Neural crest cell (in vitro differentiated cells): ENCODE data around the gene ATF3. TPM values are rescaled to one million over a fixed set of nuclear protein-coding genes. Genes with fewer than 3 reads are reported as not detected.

ENCODE experiments used
- DNase-seq: peaks from one replicate; pipeline ENCODE4 v3.0.0; 2021; ENCODE audit warnings: low read depth, mixed read lengths, low spot score
- H3K27ac Mint-ChIP-seq: one replicate; pipeline ENCODE4 v1.8.0; 2021; ENCODE audit warnings: mild to moderate bottlenecking, mixed read lengths; ENCODE audit not compliant: unreplicated experiment
- H3K27me3 Mint-ChIP-seq: 2 replicates; pipeline ENCODE4 v1.8.0; 2021; ENCODE audit warnings: low read depth, mild to moderate bottlenecking, mixed read lengths
- H3K36me3 Mint-ChIP-seq: 2 replicates; pipeline ENCODE4 v1.8.0; 2021; ENCODE audit warnings: low read depth, mild to moderate bottlenecking, mixed read lengths
- H3K4me1 Mint-ChIP-seq: 2 replicates; pipeline ENCODE4 v1.8.0; 2021; ENCODE audit warnings: mixed read lengths
- H3K4me3 Mint-ChIP-seq: one replicate; pipeline ENCODE4 v1.8.0; 2021; ENCODE audit warnings: mild to moderate bottlenecking, mixed read lengths
- H3K9me3 Mint-ChIP-seq: 2 replicates; pipeline ENCODE4 v1.8.0; 2021; ENCODE audit warnings: mixed read lengths
- total RNA-seq: library from RNA; stranded (reverse); gene quantifications from 2 replicates; pipeline ENCODE4 v1.2.1, GENCODE V29; 2021
- TF ChIP-seq, protein P1 (sequence below): fragments of 200-600 bp; sonication (generic); conservative IDR thresholded peaks from 2 replicates; pipeline ENCODE4 v1.5.0; 2021; ENCODE audit warnings: antibody characterized with exemption, mild to moderate bottlenecking

The ATF3 gene
- total RNA-seq, 1 donor from 2014 or later: 10.3 TPM

- TF ChIP-seq, protein P1, sequence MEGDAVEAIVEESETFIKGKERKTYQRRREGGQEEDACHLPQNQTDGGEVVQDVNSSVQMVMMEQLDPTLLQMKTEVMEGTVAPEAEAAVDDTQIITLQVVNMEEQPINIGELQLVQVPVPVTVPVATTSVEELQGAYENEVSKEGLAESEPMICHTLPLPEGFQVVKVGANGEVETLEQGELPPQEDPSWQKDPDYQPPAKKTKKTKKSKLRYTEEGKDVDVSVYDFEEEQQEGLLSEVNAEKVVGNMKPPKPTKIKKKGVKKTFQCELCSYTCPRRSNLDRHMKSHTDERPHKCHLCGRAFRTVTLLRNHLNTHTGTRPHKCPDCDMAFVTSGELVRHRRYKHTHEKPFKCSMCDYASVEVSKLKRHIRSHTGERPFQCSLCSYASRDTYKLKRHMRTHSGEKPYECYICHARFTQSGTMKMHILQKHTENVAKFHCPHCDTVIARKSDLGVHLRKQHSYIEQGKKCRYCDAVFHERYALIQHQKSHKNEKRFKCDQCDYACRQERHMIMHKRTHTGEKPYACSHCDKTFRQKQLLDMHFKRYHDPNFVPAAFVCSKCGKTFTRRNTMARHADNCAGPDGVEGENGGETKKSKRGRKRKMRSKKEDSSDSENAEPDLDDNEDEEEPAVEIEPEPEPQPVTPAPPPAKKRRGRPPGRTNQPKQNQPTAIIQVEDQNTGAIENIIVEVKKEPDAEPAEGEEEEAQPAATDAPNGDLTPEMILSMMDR: no peak
- no peak overlapping the region for H3K4me3 Mint-ChIP-seq
- H3K9me3 Mint-ChIP-seq: no peaks in the 10 kb centered on the region
- no peak overlapping the region for H3K27ac Mint-ChIP-seq
- H3K27me3 Mint-ChIP-seq: peaks cover 74% of the 10 kb centered on the region
- no peak for DNase-seq
- H3K4me1 Mint-ChIP-seq: peaks cover 15% of the 10 kb centered on the region
- no peaks in the 10 kb centered on the region for H3K36me3 Mint-ChIP-seq
Observed at GRCh38 chr1:212600071-212600915, 8.3 kb upstream of the ATF3 start.

DNA sequence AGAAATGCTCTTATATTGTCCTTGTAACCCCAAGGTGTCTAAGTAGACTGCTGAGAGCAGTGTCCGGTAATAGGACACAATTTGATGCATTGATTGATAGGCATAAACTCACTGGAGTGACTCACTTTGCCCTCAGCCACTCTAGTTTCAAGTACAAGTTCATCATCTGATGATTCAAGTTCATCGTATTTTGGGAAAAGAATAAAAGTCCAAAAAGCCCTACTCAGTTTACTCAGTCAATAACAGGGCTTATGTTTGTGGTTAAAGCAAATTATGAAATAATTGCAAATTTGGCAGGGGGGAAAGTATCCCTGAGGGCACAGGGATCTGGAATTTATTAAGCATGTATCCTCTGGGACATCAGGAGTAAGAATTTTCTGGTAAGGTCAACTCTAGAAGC, 7.6 kb upstream of the ATF3 start:
- no peak overlapping the region for H3K4me3 Mint-ChIP-seq
- no peak for DNase-seq
- peaks cover 14% of the 10 kb centered on the region for H3K4me1 Mint-ChIP-seq
- no peaks in the 10 kb centered on the region for H3K36me3 Mint-ChIP-seq
- H3K27me3 Mint-ChIP-seq: peaks cover 81% of the 10 kb centered on the region
- H3K27ac Mint-ChIP-seq: no peak overlapping the region
- TF ChIP-seq, protein P1: no peak
- no peaks in the 10 kb centered on the region for H3K9me3 Mint-ChIP-seq

GRCh38 chr1:212601524-212601923, 7.0 kb upstream of the ATF3 start:
- DNase-seq: no peak
- peaks cover 86% of the 10 kb centered on the region for H3K27me3 Mint-ChIP-seq
- H3K27ac Mint-ChIP-seq: no peak overlapping the region
- no peak overlapping the region for H3K4me3 Mint-ChIP-seq
- no peaks in the 10 kb centered on the region for H3K9me3 Mint-ChIP-seq
- H3K4me1 Mint-ChIP-seq: peaks cover 14% of the 10 kb centered on the region
- no peaks in the 10 kb centered on the region for H3K36me3 Mint-ChIP-seq
- TF ChIP-seq, protein P1: no peak

DNA sequence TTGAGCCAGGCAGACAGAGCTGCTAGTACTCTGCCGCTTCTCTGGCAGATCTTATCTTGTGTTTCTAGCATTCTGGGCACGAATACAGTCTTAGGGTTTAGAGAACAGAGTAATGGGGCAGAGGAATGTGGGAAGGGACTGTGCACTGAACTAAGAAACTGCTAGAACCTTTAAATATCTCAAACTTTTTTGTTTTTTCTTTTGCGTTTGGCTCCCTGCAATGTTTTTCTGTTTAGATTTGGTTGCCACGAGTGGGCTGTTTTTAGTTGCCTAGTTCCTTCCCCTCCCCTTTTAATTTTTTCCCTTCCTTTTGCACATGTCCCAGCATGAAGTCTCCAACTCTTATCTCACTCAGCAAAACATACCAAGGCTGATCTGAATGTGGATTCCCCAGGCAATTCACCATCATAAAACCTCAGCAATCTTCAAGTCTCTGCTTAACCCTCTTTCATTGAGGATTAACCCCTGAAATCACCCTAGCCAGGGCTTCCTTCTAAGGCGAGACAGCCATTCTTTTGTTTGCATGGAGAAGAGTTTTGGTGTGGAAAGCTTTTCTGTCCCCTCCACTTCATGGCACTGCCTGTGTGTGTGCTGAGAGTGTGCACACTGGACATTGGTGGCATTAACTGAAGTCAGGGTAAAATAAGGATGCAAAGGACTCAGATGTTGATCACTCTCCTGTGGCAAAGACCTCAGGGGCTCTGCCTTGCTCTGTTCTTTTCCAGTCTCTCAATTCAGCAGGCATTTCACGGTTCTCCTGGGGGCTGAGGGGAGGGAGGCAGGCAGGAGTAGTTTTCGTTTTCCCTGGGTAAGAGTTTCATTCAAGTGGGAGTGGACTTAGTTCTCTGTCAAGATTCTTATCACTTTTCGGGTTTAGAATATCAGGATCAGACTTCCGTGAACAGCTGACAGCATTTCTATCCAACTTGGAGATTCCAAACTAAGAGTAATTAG, 2.8 kb upstream of the ATF3 start:
- H3K4me1 Mint-ChIP-seq: peaks cover 36% of the 10 kb centered on the region
- peak overlapping the region; percentile 77 for H3K4me3 Mint-ChIP-seq
- no peak overlapping the region for H3K27ac Mint-ChIP-seq
- no peak for DNase-seq
- no peaks in the 10 kb centered on the region for H3K9me3 Mint-ChIP-seq
- TF ChIP-seq, protein P1: no peak
- H3K36me3 Mint-ChIP-seq: no peaks in the 10 kb centered on the region
- H3K27me3 Mint-ChIP-seq: peaks cover 94% of the 10 kb centered on the region

GRCh38 chr1:212606395-212607205, 2.0 kb upstream of the ATF3 start:
- TF ChIP-seq, protein P1: no peak
- Mint-ChIP-seq H3K27me3 (peaks cover 87% of the 10 kb centered on the region), H3K4me3 (peak overlapping the region; percentile 99), H3K4me1 (peaks cover 38% of the 10 kb centered on the region), H3K27ac (no peak overlapping the region), H3K9me3 (no peaks in the 10 kb centered on the region), H3K36me3 (no peaks in the 10 kb centered on the region)
- no peak for DNase-seq
